Measurements from ENCODE around the gene ZNF655. TPM values are rescaled to one million over a fixed set of nuclear protein-coding genes. Genes with fewer than 3 reads are reported as not detected.
"Not testable (repeated sequence)": the region's sequence is repeated elsewhere in the genome, so short reads cannot be mapped to it uniquely, and the experiment has no call there.

Gene ZNF655
- total RNA-seq, 1 donor from 2014 or later: 4.0 TPM

DNA sequence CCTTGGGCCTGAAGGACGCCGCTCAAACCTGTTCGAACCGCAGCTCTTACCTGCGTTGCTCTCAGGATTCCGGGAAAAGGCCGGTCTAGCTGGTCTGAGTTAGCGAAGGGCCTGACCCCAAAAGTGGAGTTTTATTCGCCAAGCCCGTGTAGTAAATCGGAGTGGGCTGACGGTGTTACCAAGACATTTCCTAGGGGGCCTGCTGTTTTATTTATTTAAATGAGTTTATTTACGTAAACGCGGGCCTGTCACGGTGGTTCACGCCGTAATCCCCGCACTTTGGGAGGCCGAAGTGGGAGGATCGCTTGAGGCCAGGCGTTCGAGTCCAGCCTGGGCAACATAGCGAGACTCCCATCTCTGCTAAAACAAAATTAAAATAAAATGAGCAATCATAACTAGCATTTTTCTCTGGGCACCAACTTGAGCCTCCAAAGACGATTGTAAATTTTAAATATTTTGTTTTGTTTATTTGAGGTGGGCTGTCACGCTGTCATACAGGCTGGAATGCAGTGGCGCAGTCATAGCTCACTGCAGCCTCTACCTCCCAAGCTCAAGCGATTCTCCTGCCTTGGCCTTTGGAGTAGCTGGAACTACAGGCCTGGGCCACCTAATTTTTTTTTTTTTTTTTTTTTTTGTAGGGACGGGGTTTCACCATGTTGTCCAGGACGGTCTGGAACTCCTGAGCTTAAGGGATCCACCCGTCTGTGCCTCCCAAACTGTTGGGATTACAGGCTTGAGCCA is 903 bp downstream of the ZNF655 start:
- DNase-seq (ENCODE audit: low read depth in 2 of 2): no peak

GRCh38 chr7:99560834-99561736 is 2.6 kb downstream of the ZNF655 start:
- no peak for DNase-seq (ENCODE audit: low read depth in 2 of 2)

DNA sequence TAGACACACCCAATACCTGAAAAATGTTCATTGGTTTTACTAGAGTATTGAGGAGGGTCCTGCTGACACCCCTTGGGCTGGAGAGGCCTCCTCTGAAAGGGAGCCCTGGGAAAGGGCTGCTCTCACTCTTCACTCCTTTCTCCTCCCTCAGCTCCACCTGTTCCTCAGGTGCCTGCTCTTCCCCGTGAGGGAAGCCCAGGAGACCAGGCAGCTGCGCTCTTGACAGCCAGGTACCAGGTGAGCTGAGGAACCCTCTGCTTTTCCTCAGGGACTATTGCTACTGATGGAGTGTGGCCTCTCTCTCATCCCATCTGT is 3.3 kb downstream of the ZNF655 start:
- no peak for DNase-seq (ENCODE audit: low read depth in 2 of 2)

DNA sequence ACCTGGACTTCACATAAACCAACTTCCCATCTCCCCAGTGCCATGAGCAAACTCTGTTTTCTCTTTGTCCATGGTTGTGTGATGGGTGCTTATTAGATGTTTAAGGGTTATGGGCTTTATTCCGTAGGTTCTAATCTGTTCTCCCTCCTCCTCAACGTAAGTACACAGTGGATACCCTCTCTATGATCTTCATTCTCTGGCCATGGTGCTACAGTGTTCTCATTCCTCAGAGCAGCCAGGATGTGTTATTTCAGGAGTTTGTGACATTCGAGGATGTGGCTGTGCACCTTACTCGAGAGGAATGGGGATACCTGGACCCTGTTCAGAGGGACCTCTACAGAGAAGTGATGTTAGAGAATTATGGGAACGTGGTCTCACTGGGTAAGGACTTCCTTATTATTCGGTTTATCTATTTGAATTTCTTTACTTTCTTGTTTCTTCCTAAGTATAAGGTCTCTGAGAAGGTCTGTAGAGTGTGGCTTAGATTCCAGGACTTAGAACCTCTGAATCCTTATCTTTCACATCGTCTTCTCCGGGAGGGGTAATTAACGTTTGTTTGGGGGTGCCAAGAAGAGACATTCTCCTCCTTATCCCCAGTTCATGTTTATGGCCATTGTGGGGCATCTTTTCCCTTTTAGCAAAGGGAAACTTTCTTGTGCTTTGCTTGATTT is 3.8 kb downstream of the ZNF655 start:
- DNase-seq (ENCODE audit: low read depth in 2 of 2): no peak

DNA sequence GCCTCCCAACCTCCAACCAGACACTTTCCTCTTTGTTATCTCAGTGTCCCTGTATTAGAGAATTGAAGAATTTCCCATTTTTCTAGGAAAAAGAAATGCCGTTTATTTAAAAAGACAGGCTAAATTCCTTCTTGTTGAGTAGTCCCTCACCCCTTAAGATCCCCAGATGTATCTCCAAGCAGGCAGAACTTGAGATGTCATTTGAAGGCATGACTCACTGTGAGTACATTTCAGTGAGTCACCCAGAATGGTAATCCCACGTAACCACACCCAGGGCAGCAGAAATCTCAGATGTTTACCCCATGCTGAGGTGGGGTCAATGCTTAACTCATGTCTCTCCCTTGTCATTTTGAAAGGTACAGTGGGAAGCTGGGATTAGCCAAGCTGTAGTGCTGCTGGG is 4.4 kb downstream of the ZNF655 start:
- DNase-seq (ENCODE audit: low read depth in 2 of 2): peak in 1 of 2 donors; percentile 73

DNA sequence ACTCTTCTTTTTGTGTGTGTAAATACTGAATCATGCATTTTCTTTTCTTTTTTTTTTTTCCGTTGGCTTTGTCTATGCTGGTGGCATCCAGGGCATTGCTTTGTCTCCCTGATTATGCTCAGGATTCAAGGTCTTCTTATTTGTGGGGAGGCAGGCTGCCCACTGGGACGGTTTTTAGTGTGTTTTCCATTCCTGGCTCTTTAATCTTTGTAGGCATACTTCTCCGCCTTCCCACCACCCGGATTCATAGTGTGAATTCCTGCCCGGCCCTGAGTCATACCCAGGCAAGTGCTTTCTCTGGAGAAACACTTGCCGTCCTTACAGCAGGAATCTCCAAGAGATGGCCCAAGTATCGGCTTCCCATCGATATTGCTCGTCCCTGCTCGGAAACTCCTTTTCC is 5.2 kb downstream of the ZNF655 start:
- DNase-seq (ENCODE audit: low read depth in 2 of 2): no peak

DNA sequence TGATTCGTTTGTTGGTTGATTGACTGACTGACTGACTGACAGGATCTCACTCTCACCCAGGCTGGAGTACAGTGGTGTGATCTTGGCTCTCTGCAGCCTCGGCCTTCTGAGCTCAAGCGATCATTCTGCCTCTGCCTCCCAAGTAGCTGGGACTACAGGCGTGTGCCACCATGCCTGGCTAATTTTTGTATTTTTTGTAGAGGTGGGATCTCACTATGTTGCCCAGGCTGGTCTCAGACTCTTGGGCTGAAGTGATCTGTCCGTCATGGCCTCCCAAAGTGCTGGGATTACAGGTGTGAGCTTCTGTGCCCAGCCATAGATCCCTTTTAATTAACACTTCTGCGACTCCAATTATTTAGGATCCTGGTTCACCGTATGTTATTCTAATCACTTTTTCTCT is 10.3 kb downstream of the ZNF655 start:
- not testable (repeated sequence) for DNase-seq (ENCODE audit: low read depth in 2 of 2)

GRCh38 chr7:99571768-99572167 is 13.3 kb downstream of the ZNF655 start:
- peak in 1 of 2 donors; percentile 20 for DNase-seq (ENCODE audit: low read depth in 2 of 2)

GRCh38 chr7:99573257-99573656 is 14.8 kb downstream of the ZNF655 start:
- no peak for DNase-seq (ENCODE audit: low read depth in 2 of 2)

DNA sequence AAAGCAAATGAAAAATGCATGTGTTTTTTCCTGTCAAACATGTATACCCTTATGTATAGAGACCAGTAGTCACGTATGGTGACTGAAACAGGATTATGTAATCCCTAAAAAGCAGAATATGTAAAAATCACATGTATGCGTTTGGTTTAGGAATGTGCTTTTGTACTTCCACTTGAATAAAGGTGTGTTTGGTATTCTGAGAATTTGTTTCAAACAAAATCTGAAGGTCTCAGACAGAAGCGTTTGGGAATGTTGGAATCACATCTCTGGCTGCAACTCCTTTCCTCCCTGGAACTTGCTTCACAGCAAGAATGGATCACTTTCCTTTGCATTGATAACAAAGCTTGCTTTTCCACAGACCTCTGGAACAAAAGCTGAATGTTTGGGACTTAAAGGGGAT is 17.8 kb downstream of the ZNF655 start:
- DNase-seq (ENCODE audit: low read depth in 2 of 2): no peak

GRCh38 chr7:99579281-99579955 is 21.0 kb downstream of the ZNF655 start:
- DNase-seq (ENCODE audit: low read depth in 2 of 2): no peak

DNA sequence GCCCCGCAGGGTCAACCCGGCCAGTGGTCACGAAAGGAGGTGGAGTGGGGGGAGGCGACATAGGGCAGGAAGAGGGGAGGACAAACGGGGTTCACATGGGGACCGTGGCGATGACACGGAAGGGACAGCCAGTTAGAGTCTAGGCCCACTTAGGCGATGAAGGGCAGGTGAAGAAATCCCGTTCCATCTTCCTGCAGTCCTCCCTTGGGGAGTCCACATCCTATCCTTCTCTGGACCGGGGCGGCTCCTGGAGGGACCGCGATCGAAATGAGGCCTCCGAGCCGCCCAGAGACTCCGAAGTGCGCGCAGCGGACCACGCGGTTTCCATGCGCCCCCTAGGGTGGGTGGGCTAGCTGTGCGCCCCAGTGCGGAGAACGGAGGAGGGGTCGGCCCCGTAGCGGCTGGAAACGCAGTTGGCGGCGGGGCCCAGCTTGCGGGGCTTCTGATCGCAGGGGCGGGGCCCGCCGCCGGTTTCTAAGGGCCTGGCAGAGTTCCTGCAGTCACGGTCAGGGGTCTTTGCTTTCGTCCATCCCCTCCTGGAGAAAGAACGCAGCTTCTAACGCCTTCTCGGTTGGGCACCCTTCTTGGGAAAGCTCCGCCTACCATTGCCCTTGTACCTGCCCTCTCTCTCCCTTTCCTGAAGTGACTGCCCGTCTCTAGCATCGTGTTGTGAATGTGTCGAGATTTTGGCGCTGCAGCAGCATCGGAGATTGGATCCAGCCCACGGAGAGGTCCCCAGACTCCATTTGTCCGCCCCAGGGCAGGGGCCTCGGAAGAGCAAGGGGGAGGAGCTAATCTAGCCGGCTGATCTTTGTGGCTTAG is 21.7 kb downstream of the ZNF655 start:
- peak in 1 of 2 donors; percentile 52 for DNase-seq (ENCODE audit: low read depth in 2 of 2)

GRCh38 chr7:99580778-99581332 is 22.4 kb downstream of the ZNF655 start:
- not testable (repeated sequence) for DNase-seq (ENCODE audit: low read depth in 2 of 2)

GRCh38 chr7:99588868-99589267 is 30.4 kb downstream of the ZNF655 start:
- DNase-seq (ENCODE audit: low read depth in 2 of 2): no peak

- DNase-seq (ENCODE audit: low read depth in 2 of 2): no peak
These were observed 36.7 kb downstream of the ZNF655 start for GRCh38 chr7:99594948-99595745.

DNA sequence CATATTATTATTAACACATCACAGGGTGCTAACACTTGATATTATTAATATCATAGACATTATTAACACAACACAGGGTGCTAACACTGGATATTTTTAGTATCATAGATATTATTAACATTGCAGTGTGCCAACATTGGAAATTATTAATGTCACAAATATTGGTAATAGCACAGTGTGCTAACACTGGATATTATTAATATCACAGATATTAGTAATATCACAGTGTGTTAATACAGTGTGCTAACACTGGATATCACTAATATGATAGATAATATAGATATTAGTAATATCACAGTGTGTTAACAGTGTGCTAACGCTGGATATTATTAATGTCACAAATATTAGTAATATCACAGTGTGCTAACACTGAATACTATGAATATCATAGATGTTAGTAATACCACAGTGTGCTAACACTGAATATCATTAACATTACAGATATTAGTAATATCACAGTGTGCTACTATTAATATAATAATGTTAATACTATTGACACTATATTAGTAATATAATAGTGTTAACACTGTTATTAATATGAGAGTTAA is 38.0 kb downstream of the ZNF655 start:
- no peak for DNase-seq (ENCODE audit: low read depth in 2 of 2)

DNA sequence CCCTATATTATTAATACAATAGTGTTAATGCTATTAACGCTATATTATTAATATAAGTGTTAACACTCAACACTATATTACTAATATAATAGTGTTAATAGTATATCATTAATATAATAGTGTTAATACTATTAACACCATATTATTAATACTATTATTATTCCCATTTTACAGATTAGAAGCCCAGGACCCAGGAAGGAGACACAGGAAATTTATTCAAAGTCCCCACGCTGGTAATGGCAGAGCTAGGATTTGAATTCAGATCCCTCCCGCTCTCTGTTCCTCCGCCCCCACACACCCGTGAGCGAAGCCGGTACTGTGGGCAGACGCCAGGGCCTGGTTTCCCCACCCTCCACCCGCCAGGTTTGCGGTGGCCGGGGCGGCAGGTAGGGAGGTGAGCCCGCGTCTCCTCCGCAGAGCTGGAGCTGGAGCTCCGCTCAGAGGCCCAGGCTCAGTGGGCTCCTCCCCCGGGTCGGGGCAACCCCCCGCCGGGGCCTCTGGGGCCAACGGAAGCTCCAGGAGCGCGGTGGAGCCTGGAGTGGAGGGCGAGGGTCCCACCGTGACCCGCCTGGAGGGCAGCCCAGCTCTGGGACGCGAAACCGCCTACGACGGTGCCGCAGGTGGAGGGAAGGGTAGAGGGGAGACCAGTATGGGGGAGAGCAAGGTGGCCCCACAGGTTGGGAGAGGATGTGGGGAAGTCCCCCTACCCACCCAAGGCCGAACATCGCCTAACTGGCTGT is 39.5 kb downstream of the ZNF655 start, which contains the start of gene TMEM225B:
TSS of gene TMEM225B (plus strand) at position 506 of the 740 bp plus-strand sequence. CDS start 6,122 bp downstream, outside the sequence.
- DNase-seq (ENCODE audit: low read depth in 2 of 2): no peak

GRCh38 chr7:99599836-99600235 is 41.4 kb downstream of the ZNF655 start:
- DNase-seq (ENCODE audit: low read depth in 2 of 2): no peak
